ENCODE results near the gene PAX6. TPM values are rescaled to one million over a fixed set of nuclear protein-coding genes. Genes with fewer than 3 reads are reported as not detected.

PAX6 gene
- polyA plus RNA-seq (2011; rRNA removed), result not detected in 2 replicates
- polyA minus RNA-seq (2011; rRNA and poly(A)+ RNA removed), result 0.05 TPM in 1 of 2 replicates, not detected in the other

DNA sequence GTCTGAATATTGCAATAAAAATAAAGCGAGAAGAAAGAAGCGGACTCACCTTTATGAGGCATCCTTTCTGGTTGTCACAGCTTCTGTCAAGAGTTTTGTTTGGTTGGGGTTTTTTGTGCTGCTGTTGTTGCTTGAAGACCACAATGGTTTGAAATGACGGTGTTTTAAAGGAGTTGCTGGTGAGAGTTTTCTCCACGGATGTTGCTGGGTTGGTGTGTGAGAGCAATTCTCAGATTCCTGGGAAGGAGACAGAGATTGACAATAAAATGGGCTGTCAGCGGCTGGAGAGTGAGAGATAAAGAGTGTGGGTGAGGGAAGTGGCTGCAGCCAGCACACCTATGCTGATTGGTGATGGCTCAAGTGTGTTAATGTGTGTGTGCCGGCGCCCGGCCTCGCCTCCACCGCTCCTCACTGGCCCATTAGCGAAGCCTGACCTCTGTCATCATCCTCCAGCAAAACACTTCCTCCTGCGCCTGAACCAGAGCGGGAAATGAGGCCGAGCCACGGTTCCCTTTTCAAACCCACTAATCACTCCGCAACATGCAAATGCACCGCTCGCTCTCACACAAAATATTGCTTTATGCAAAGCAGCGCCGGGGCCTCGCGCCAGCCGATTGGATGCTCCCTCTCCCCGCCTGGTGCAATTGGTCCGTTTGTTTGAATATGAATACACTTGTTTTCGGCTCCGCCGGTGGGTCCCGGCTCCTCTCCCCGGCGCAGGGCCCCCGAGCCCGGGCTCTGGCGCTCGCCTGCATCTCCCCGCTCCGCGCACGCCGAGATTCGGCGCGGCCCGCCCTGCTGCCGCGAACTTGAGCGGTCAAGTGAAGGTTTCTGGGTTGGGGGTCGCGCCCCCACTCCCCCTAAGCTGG, at the start of gene PAX6:
Gene PAX6 (minus strand): TSS at position 544 of the 869 bp plus-strand sequence. CDS start 4,911 bp downstream, outside the sequence.
- ChIA-PET CTCF (interaction anchor here (1.5 to 1.6 kb wide), 2 partner anchors 10 to 12 kb away, joined by 5 read pairs; no protein-coding TSS in a partner anchor), POLR2A (no interaction called here)
- Histone ChIP-seq H3K27me3 (ENCODE audit: control insufficient read depth, insufficient read depth, low read length) (peaks cover 76% of the 10 kb centered on the region), H3K36me3 (ENCODE audit: control insufficient read depth, insufficient read depth, low read length) (no peaks in the 10 kb centered on the region), H3K4me3 (ENCODE audit: low read depth, low read length) (peak within 1 kb of the TSS; percentile 21)
- TF ChIP-seq, protein P1, sequence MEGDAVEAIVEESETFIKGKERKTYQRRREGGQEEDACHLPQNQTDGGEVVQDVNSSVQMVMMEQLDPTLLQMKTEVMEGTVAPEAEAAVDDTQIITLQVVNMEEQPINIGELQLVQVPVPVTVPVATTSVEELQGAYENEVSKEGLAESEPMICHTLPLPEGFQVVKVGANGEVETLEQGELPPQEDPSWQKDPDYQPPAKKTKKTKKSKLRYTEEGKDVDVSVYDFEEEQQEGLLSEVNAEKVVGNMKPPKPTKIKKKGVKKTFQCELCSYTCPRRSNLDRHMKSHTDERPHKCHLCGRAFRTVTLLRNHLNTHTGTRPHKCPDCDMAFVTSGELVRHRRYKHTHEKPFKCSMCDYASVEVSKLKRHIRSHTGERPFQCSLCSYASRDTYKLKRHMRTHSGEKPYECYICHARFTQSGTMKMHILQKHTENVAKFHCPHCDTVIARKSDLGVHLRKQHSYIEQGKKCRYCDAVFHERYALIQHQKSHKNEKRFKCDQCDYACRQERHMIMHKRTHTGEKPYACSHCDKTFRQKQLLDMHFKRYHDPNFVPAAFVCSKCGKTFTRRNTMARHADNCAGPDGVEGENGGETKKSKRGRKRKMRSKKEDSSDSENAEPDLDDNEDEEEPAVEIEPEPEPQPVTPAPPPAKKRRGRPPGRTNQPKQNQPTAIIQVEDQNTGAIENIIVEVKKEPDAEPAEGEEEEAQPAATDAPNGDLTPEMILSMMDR (IDR thresholded peaks at IDR 0.05; ENCODE audit: insufficient read depth, low read depth, low read length), result no peak
- DNase-seq (ENCODE audit: low read depth), result no peak

DNA sequence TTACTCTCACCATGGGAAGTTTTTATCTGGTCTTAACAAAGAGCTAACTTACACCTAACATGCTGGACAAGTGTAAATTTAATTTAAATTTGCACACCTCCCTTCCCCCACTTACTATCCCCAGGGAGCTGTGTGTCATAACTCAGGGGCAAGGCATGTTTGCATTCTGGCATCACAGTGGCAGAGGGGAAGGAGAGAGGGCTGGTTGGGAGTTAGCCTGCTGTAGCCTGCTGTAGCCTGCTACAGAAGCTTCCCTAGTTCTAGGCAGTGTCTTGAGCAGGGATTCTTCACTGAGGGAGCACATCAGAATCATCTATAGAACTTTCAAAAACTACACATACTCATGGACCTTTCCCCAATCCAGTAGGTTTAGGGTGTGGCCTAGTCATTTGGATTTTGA, 49.3 kb upstream of the PAX6 start:
- H3K36me3 ChIP-seq (ENCODE audit: control insufficient read depth, insufficient read depth, low read length), result no peaks in the 10 kb centered on the region
- TF ChIP-seq, protein P1 (IDR thresholded peaks at IDR 0.05; ENCODE audit: insufficient read depth, low read depth, low read length), result no peak
- ChIA-PET POLR2A (no interaction called here), CTCF (interaction anchor here (1.2 kb wide), 1 partner anchor 10 kb away, joined by 4 read pairs; no protein-coding TSS in a partner anchor)
- H3K4me3 ChIP-seq (ENCODE audit: low read depth, low read length), result no peak overlapping the region
- no peaks in the 10 kb centered on the region for H3K27me3 ChIP-seq (ENCODE audit: control insufficient read depth, insufficient read depth, low read length)
- no peak for DNase-seq (ENCODE audit: low read depth)

DNA sequence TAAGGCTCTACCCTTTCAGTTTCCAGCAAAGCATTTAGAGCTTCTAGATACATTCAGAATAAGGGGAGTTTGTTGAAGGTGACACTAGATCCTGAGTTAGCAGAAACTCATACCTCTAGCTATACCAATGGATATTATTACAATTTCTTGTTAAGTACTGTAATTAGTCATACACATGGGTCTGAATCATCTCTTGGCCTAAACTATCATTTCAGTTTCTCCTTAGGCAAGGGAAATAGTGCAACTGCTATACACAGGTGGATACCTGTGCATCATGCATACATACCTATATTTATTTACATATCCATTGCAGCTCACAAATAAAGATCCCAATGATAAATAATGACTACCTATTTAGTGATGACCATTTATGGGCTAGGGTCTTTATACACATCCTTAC, 45.1 kb upstream of the PAX6 start:
- ChIA-PET CTCF (no interaction called here), POLR2A (no interaction called here)
- Histone ChIP-seq H3K4me3 (ENCODE audit: low read depth, low read length) (no peak overlapping the region), H3K27me3 (ENCODE audit: control insufficient read depth, insufficient read depth, low read length) (no peaks in the 10 kb centered on the region), H3K36me3 (ENCODE audit: control insufficient read depth, insufficient read depth, low read length) (no peaks in the 10 kb centered on the region)
- no peak for DNase-seq (ENCODE audit: low read depth)
- TF ChIP-seq, protein P1 (IDR thresholded peaks at IDR 0.05; ENCODE audit: insufficient read depth, low read depth, low read length), result no peak

DNA sequence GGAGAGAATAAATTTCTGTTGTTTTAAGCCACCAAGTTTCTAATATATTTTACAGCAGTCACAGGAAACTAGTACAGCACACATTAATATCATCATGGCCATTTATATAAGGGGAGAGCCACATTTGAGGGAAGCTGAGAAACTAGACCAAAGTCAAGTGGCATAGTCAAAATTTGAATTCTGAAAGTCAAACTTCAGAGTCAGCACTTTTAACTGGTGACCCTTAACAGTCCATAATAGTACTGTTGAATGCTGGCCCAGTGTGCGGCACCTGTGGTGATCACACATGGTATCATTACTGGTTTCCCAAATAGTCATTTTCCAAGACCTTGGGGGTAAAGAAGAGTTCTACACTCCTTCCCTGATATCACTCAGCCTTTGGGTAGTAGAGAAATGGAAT, 44.3 kb upstream of the PAX6 start:
- CTCF ChIA-PET, result no interaction called here
- no peaks in the 10 kb centered on the region for H3K36me3 ChIP-seq (ENCODE audit: control insufficient read depth, insufficient read depth, low read length)
- no peak overlapping the region for H3K4me3 ChIP-seq (ENCODE audit: low read depth, low read length)
- POLR2A ChIA-PET, result no interaction called here
- DNase-seq (ENCODE audit: low read depth), result no peak
- no peaks in the 10 kb centered on the region for H3K27me3 ChIP-seq (ENCODE audit: control insufficient read depth, insufficient read depth, low read length)
- TF ChIP-seq, protein P1 (IDR thresholded peaks at IDR 0.05; ENCODE audit: insufficient read depth, low read depth, low read length), result no peak

DNA sequence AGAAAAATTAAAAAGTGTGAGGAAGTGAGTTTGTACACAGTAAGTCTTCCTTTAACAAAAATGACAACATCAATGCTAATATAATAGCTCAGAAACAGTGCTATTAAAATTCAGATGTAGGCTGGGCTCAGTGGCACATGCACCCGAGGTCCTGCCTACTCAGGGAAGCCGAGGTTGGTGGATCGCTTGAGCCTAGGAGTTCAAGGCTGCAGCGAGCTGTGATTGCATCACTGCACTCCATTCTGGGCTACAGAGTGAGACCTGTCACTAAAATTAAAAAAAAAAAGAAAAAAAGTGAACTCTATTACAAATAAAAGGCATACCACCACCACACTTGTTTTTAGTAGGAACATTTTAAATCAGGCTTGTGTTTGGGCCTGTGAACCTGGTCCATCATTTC, 39.2 kb upstream of the PAX6 start:
- no peaks in the 10 kb centered on the region for H3K36me3 ChIP-seq (ENCODE audit: control insufficient read depth, insufficient read depth, low read length)
- TF ChIP-seq, protein P1 (IDR thresholded peaks at IDR 0.05; ENCODE audit: insufficient read depth, low read depth, low read length), result no peak
- ChIA-PET POLR2A (no interaction called here), CTCF (interaction anchor here (0.6 kb wide), 1 partner anchor 41 kb away, joined by 3 read pairs; no protein-coding TSS in a partner anchor)
- DNase-seq (ENCODE audit: low read depth), result no peak
- no peak overlapping the region for H3K4me3 ChIP-seq (ENCODE audit: low read depth, low read length)
- H3K27me3 ChIP-seq (ENCODE audit: control insufficient read depth, insufficient read depth, low read length), result peaks cover 2% of the 10 kb centered on the region; the same call in 1 of the 2 replicates

Measured in BJ (cell line).